Activated T-cell treated with anti-CD3 and anti-CD28 coated beads, Interleukin-2, amount 50 U/mL, for 48 hours (primary cell): ENCODE measurements around the gene RPH3AL.

Experiments
- DNase-seq, 2 experiments: peaks; one replicate each; pipeline ENCODE4 v3.0.0-alpha.2; 2020

RPH3AL gene, protein sequence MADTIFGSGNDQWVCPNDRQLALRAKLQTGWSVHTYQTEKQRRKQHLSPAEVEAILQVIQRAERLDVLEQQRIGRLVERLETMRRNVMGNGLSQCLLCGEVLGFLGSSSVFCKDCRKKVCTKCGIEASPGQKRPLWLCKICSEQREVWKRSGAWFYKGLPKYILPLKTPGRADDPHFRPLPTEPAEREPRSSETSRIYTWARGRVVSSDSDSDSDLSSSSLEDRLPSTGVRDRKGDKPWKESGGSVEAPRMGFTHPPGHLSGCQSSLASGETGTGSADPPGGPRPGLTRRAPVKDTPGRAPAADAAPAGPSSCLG

DNA sequence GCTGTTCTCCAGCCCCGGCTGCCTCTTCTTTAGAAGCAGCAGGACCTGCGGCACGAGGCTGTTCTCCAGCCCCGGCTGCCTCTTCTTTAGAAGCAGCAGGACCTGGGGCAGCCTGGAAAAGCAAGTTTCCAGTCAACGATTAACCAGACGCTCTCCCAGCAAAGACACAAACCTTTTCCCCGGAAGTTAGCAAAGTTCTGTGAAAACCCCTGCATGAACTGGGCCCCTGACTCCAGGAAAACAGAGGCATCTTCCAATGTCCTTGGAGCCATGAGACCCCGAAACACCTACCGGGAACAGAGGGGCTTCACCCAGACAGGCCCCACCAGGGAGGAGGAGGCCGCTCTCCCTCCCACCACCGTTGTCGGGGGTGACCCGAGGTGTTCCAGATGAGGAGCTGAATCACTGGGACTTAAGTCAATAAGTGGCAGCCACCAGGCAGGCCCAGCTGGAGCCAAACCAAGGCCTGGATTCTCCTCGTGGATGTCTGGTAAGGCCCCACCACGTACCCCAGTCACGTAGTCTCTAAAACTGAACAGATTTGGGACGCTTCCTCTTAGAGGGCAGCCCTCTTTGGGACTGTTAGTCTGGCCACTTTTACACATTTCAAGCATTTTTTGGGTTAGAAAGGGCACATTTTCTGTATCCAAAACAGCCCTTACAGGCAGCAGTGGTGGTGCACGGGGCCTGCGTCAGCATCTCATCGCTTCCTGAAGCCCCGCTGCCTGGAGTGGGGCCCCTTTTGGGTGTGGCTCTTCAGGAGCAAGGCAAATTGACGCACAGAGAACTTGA is at the start of gene RPH3AL:
Gene RPH3AL, minus strand, starts transcription at position 387 of the 792 bp plus-strand sequence. CDS start 25,264 bp downstream, outside the sequence.
- DNase-seq, result no peak

DNA sequence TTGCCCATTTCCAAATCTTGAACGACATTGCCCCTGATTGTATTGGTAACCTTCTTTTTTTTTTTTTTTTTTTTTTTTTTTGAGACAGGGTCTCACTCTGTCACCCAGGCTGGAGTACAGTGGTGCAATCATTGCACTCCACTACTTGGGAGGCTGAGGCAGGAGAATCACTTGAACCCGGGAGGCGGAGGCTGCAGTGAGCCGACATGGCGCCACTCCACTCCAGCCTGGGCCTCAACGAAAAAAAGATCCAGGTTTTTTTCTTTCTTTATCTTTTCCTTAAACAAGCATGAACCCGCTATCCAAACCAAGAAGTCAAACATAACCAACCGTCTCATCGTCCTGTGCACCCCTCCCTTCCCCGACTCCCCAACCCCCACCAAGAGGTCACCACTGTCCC is 47.6 kb upstream of the RPH3AL start:
- DNase-seq, result no peak

DNA sequence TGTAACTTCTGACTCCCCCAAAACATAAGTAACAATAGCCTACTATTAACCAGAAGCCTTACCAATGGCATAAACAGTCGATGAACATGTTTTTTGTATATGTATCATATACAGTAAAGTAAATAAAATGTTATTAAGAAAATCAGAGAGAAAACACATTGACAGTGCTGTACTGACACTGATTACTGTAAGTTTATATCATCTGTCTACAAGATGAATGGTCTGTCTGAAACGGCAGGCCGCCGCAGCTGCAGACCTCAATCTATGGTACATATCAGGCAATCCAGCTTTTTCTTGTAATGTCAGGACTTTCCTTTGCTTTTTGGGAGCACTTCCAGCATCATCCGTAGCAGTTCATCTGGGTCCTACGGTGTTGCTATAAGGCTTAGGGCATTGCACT is 44.2 kb upstream of the RPH3AL start:
- DNase-seq, result no peak

DNA sequence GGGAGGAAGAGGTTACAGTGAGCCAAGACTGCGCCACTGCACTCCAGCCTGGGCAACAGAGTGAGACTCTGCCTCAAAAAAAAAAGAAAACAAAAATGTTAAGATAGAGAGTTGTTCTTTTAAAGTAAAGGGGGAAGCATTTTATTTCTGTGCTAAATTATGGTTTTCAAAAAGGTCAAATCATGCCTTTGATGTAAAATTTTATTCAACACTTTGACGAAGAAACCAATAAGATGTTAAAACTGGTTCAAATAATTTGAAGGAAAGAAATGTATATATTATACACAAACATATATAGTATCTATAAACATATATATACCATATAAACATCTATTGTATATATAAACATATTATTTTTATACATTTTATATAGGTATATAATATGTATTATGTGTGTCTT is 43.4 kb upstream of the RPH3AL start:
- no peak for DNase-seq

DNA sequence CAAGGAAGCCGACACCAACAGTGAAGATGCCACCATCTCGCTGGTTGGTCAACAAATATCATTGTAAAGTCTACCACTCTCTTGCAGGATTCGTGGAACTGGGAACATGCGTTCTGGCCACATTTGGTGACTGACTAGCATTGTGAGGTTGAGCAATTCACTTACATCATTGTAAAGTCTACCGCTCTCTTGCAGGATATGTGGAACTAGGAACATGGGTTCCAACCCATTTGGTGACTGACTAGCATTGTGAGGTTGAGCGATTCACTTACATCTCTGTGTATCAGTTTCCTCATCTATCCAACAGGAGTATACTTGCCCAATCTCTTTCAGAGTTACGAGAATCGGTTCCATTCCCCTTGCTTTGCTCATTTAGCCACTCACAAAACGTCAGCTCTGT is 42.6 kb upstream of the RPH3AL start:
- no peak for DNase-seq

DNA sequence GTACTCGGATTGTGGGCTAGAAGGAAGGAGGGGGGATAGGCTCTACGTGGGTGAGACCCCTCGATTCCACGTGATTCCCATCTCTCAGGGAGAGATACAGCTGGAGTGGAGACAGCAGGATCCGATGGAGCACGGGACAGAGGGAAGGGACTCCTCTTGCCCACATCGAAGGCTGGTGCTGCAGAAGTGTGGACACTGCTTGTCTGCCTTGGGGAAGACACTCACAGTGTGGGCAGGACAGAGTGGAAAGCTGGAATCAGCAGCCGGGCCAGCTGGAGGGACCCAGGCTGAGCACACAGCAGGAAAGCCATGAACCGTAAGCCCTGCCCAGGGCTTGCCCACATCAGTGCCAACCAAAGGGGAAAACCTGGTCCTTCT is 42.1 kb upstream of the RPH3AL start:
- no peak for DNase-seq

DNA sequence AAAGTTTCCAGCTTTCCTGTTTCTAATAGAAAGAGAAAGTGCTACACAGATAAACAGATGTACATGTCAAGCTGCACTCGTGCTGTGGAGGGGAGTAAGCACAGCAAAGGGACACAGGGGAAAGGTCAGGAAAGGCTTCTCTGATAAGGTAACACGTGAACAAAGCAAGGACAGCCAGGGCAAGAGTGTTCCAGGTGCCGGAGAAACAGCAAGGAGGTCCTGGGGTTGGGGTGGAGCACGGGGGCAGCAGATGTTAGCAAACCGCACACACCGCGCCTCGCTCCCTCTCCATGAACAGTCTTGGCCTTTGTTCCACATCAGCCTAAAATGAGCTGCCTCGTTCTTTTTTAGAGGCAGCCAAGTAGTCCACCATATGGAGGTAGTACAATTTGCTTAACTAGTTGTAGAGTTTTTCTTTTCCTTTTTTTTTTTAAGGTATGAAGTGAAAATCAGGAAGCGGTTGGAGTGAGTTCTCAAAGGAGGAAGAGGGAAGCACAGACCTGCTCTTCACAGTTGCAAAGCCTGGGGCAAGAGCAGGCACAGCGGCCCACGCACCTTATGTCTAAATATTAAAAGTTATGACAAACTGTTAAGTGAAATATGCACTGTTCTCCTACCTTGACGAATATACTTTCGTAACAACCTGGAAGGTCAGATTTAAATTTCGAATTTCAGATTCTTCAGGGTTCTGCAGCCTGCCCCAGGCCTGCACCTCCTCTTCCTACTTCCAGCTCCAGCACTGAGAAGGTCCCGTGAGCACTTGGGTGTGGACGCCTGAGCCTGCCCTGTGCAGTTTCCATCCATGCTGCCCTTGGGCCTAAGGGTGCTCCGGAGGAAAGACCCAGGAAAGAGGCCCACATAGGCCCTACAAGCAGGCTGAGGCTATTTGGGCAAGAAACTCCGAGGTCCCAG is 41.5 kb upstream of the RPH3AL start:
- DNase-seq, result no peak

DNA sequence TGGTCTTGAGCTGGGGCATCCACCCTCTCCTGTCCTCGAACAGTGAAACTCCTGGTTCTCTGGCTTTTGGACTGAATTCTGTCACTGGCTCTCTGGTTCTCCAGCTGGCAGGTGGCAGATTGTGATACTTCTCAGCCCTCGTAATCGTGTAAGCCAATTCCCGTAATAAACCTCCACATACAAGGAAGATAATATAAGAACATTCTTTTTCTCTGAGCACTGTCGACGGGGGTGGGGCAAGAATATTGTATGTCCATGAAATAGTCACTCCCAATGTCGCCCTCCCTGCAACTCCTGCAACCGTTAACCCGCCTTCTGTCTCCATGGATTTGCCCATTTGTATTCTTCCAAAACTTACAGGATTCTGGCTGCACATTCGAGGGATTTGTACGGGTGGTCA is 39.2 kb upstream of the RPH3AL start:
- DNase-seq, result no peak

DNA sequence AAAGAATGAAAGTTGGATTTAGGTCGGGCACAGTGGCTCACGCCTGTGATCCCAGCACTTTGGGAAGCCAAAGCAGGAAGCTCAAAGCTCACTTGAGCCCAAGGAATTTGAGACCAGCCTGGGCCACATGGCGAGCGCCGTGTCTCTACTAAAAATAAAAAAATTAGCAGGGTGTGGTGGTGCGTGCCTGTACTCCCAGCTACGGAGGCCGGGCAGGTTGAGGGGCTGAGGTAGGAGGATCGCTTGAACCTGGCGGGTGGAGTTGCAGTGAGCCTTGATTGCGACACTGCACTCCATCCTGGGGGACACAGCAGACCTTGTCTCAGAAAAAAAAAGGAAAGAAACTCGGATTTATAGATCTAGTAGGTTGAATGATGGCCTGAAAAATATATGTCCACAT is 37.4 kb upstream of the RPH3AL start:
- no peak for DNase-seq

DNA sequence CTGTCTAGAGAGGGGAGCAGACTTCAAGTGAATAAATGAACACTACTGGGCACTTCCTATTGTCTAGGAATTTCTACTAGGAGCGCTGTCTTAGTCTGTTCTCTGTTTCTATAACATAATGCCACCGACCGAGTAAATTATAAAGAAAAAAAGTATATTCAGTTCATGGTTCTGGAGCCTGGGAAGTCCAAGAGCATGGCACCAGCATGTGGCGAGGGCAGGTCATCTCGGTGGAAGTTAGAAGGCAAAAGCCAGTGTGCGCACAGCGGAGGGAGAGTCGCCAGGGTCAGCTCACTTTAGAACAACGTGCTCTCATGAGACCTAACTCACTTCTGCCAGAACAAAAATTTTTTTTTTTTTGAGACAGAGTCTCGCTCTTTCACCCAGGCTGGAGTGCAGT is 35.5 kb upstream of the RPH3AL start:
- no peak for DNase-seq

DNA sequence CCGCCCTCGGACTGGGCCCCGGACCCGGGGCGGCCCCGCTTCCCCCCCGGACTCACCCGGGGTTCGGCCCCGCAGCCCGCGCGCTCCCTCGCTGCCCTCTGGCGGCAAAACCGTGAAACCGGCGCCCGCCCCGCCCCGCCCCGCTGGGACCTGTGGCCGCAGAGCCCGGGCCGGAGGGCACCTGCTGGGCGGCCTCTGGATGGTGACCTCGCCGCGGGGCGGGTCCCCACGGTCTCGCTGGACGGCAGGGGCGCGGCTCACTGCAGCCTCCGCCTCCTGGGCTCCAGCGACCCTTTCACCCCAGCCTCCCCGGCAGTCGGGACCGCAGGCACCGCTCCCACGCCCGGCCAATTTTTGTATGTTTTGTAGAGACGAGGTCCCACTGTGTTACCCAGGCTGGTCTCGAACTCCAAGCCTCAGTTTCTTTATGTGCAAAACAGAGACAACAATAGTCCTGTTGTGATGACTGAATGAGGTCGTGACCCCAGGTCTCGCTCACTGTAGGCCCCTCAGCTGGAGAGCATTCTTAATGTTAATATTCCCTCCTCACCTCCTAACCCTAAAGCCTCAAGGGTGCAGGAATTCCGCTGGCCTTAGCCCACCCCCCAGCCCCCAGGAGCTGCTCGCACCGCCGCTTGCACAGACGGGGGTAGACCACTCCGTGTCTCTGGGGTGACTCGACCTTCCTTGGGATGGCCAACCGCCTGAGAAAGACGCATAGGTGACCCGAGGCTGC is 33.7 kb upstream of the RPH3AL start:
- peak; percentile 86 to 87 for DNase-seq

DNA sequence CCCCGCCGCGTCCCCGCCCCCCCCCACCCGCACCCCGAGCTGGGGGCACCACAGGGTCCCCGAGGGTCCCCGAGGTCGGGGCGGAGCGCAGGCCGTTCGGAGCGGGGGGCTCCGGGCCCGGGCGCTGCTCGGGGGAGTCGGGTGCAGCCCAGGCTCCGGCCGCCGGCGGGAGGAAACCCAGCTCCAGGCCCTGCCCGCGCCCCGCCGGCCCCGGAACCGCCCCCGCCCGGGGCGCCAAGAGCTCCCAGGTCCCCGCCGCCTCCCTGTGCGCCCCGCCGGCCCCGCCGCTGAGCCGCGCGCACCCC is 33.2 kb upstream of the RPH3AL start:
- no peak for DNase-seq

DNA sequence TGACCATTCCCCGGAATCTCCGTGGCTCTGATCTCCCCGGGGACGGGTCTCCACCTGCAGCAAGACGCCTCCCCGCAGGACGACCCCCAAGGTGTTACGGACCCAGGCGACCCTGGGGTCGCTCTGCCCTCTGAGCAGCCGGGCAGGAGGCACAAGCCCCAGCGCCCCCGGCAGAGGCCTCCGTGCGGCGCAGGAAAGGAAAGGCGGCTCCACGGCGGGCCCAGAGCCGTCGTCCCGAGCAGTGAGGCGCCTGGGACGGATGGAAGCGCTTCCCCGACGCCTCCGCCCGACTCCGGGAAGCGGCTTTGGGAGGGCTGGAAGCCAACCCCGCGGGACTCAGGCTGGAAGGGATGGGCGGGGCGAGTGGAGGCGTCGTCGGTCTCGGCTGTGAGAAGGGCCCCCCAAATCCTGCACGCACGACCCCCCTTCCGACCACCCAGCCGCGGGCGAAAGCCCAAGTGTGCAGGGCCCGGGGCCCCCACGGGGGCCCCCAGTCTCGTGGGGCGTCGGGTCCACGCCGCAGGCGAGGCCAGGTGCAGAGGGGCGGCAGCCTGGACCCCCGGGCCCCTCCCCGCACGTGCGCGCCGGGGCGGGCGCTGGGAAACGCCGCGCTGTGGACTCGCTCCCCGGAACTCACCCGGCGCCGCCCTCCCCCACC is 32.7 kb upstream of the RPH3AL start:
- DNase-seq, result peak; percentile 31 to 44

DNA sequence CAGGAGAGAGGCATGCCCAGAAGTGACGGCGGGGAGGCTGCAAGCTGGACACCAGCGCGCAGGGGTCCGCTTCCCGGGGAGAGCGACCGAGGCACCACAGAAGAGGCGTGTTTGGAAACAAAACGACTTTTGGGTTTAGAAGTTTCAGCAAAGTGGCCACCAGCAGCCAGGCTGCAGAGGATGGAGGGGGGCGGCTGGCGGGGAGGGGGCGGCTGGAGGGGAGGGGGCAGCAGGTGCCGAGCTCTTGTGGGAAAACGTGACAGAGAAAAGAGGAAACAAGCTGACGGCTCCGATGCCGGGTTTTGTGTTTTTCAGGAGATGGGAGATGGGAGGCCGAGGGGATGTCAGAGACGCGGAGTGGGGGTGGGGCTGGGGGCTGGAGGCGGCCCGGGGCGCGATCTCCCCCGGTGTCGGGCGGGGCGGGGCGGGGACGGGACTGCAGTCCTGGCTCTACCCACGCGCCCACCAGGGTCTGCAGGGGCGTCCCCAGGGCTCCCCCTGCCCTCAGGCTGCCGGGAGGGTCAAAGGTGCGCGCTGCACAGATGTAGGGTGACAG is 32.1 kb upstream of the RPH3AL start:
- DNase-seq, result no peak

DNA sequence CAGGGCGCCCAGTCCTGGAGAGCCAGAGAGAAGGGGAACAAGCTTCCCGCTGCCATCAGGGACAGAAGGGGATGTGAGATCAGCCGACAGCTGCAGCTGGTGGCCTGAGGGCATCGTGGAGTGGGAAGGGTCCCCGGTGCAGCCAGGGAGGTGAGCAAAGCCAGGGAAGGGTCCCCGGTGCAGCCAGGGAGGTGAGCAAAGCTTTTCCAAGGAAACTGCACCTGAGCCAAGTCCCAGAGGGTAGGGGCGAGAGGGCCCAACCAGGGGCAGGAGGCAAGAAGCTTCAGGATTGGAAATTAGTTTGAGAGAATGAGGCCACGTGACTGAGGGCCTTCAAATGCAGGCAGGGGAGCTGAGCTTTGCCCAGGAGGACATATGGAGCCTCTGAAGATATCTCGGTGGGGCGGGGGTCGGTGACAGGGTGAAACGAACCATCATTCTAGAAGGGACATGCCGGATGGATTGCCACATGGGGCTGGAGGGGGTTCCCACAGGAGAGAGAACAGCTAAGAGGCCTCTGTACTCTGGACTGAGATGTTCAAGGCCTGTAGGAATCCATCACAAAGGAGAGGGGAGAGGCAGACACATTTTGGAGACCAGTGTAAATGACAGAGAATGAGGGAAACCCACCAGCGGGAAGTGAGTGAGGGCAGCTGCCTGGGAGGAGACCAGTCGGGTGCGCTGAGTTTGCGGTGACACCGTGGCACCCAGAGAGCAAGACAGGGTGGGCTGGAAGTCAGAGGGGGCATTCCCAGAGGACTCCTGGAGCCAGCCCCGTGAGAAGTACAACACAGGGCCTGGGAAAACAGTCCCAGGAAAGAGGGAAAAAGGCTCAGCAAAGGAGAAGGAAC is 31.4 kb upstream of the RPH3AL start:
- DNase-seq, result no peak

DNA sequence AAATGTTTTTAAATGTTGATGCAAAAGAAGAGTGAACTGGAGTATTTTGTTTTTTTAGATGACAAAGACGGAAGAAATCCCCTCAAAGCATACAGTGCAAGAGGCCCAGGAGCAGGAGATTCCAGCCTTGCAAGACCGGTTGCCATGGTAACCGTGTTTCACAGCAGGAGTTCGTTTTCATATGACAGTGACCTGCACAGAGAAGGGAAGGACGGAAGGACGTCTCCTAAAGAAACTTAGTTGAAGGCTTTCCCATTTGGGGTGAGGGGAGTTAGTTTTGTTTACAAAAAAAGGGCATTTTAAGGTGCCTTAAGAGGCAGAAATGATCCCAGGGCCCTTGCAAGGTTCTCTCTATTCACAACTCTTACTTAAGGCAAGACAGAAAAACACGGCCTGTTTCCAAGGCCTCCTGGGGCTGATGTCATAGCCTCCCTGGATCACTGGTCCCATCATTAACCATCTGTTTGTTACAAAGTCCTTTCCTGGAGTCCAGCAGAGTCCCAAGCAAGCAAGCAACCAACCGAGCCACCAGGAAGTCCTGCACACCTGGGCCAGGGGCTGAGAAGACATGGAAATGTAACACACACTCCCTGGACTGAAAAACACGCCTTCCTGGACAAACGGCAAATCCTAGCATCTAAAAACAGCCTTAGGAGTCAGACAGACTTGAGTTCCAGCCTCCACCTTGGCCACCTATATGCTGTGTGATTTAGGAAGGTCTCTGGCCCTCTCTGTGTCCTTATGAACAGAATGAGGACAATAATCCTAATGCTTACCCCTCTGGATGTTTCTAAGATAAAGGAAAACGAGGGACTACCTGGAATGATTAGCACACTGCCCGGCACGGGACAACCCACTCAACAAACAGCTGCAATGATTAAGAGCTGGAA is 30.3 kb upstream of the RPH3AL start:
- DNase-seq, result no peak

DNA sequence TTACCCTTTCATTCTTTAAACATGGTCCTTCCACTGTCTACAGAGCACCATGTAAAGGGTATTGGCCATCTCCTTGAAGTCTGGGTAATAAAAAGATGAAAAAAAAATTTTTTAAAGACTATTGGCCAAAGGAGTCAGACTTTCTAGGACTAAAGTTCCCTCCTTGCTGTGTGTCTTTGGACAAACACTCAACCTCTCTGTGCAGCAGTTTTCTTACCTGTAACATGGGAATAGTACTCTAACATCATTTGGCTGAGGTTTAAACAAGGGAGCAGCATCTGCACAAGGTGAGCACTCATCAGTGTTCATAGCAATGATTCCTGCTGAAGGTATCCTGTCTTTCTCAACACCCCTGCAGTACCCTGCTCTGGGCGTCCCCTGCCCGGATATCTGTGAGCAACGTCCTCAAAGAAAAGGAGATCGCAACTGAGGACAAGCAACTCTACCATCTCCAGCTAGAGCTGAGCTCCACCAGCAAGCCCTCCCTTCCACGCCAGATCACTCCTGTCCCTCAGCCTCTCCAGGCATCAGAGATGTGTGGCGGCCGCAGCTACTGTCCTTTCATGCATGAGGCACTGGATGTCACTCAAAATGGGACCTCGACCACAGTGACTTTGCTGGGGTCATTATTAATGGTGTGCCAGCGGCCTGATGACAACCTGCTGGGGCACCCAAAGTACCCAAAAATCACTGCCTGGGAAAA is 29.5 kb upstream of the RPH3AL start:
- no peak for DNase-seq

DNA sequence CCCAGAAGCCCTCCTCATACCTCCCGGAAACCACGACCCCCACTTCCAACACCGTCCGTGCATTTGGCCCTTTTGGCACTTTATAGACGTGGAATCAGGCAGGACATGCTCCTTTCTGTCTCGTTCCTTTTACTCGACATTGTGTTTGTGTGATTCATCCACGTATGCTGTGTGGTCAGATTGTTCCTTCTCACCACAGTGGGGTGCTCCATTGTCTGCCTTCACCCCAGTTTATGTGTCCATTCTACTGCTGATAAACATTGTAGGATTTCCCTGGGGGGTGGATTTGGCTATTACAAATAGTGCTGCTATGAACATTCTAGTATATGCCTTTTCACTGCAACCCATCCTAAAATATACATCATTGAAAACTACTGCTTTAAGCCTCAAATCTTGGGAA is 28.9 kb upstream of the RPH3AL start:
- DNase-seq, result no peak
